Sigmoid colon (tissue), 7 donors: Measurements from ENCODE around the gene HOXA2. TPM values are rescaled to one million over a fixed set of nuclear protein-coding genes. Genes with fewer than 3 reads are reported as not detected.

ENCODE experiments used
- DNase-seq: peaks from one replicate; pipeline ENCODE4 v3.0.0-alpha.2; 2019
- H3K27ac ChIP-seq, 4 donors: fragments of 200-600 bp; sonication (generic); one replicate each; pipeline ENCODE4 v1.5.1; 2016 to 2019; ENCODE audit warnings: mild to moderate bottlenecking in 1 of 4
- H3K27me3 ChIP-seq, 3 donors: fragments of 200-600 bp; sonication (generic); one replicate each; pipeline ENCODE4 v1.5.1; 2019; ENCODE audit warnings: mild to moderate bottlenecking in 1 of 3
- H3K36me3 ChIP-seq, 4 donors: fragments of 200-600 bp; sonication (generic); one replicate each; pipeline ENCODE4 v1.5.1; 2016 to 2019
- H3K4me1 ChIP-seq, 4 donors: fragments of 200-600 bp; sonication (generic); one replicate each; pipeline ENCODE4 v1.5.1; 2017 to 2019
- H3K4me3 ChIP-seq, 4 donors: fragments of 200-600 bp; sonication (generic); one replicate each; pipeline ENCODE4 v1.5.1; 2017 to 2019; ENCODE audit warnings: mild to moderate bottlenecking in 2 of 4, moderate library complexity in 1 of 4
- H3K9me3 ChIP-seq, 4 donors: fragments of 200-600 bp in 3 of 4; sonication (generic) in 3 of 4; one replicate each; pipeline versions ENCODE4 v1.5.1 to v1.6.1; 2013 to 2019
- EP300 ChIP-seq, 4 donors: sonication (generic); formaldehyde crosslinking; IDR thresholded peaks; one replicate each; pipeline ENCODE4 v1.6.1; 2017; ENCODE audit warnings: antibody characterized with exemption in 4 of 4
- POLR2A ChIP-seq, 2 donors: fragments of 450-650 bp; IDR thresholded peaks; one replicate each; pipeline ENCODE4 v1.6.1; 2016; ENCODE audit warnings: antibody characterized with exemption in 2 of 2, mild to moderate bottlenecking in 2 of 2, moderate library complexity in 2 of 2
- POLR2AphosphoS5 ChIP-seq, 4 donors: sonication (generic); formaldehyde crosslinking; IDR thresholded peaks; one replicate each; pipeline ENCODE4 v1.6.1; 2017; ENCODE audit warnings: antibody characterized with exemption in 4 of 4
- WGBS, 2 donors: extraction: QIAGEN DNeasy Blood & Tissue Kit; methylation state at CpG; one replicate each; pipeline ENCODE4 v1.1.7; 2013; 5-methylcytosine and 5-hydroxymethylcytosine counted together
- intact Hi-C: fragments of 100-400 bp; cut with DNase I; formaldehyde crosslinking; loops from one replicate; pipeline ENCODE4 v1.15.1; 2023
- polyA plus RNA-seq, 3 donors: library from polyadenylated mRNA; stranded (reverse); fragments of 200-250 nt; gene quantifications; one replicate each; pipeline ENCODE4 v1.2.3, GENCODE V29; 2013
- total RNA-seq, 4 donors: library from RNA; depleted of rRNA; stranded (reverse); fragments of >200 nt; gene quantifications; one replicate each; pipeline ENCODE4 v1.1.0, GENCODE V29; 2016
- TF ChIP-seq, protein P1 (sequence below), 4 experiments: fragments of 450-650 bp in 3 of 4; fragments of 200-600 bp in 1 of 4; IDR thresholded peaks; one replicate each; pipeline ENCODE4 v1.5.1; 2016 to 2019; ENCODE audit warnings: antibody characterized with exemption in 4 of 4, mild to moderate bottlenecking in 3 of 4, moderate library complexity in 2 of 4
- donor health status: healthy with polysubstance abuse.
- donor health status: Bipolar disorder and iron deficiency.
- donor health status: healthy.

HOXA2 gene
- total and polyA plus RNA-seq, 7 donors, result 0.60 to 4.3 (median 1.9) TPM

DNA sequence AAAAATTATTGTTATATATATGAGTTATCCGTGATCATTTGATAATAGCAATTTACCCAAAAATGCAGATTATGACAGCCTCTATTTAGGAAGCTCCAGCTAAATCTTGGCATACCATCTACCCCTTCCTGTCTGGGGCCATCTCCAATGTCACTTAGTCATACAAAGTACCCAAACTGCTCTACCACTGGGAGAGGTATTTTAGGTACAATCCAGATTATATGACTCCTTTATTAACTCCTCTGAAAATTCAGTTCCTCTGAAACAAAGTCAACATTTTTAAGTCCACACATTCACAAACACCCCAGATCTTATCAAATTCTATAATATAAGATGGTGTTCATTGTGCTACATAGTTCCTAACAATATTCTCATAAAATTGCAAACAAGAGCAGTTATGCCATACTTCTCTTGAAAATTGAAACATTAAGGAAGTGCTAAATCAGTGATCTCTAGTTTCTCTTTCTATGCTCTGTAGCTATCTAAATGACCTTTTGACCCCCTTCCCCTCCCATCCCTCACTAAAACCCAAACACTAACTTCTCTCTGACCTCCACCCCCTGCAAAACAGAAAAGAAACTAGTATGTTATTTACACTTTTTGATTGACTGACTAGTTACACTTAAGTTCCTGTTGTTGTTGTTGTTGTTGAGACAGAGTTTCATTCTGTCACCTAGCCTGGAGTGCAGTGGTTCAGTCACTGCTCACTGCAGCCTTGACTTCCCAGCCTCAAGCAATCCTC lies 23.1 kb downstream of the HOXA2 start:
- no peak for DNase-seq
- WGBS, 2 donors, result 85 to 95% methylated on average over 1 of the region's 1 CpG

DNA sequence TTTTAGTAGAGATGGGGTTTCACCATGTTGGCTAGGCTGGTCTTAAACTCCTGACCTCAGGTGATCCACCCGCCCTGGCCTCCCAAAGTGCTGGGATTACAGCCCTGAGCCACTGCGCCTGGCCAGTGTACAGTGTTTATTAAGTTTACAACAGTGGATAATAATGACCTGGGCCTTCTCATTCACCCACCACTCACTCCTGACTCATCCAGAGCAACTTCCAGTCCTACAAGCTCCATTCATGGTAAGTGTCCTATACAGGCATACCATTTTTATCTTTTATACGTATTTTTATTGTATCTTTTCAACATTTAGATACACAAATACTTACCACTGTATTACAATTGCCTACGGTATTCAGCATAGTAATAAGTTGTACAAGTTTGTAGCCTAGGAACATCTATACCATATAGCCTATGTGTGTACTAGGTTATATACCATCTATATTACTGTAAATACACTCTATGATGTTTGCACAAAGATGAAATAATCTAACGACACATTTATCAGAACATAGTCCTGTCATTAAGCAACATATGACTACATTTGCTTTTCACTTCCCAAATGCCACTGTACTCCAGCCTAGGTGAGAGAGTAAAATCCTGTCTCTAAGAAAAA lies 23.8 kb downstream of the HOXA2 start:
- Histone ChIP-seq H3K4me1 (no peaks in the 10 kb centered on the region), H3K27me3 (no peaks in the 10 kb centered on the region), H3K27ac (no peak overlapping the region), H3K9me3 (no peaks in the 10 kb centered on the region), H3K36me3 (no peaks in the 10 kb centered on the region), H3K4me3 (no peak overlapping the region)
- TF ChIP-seq, protein P1, sequence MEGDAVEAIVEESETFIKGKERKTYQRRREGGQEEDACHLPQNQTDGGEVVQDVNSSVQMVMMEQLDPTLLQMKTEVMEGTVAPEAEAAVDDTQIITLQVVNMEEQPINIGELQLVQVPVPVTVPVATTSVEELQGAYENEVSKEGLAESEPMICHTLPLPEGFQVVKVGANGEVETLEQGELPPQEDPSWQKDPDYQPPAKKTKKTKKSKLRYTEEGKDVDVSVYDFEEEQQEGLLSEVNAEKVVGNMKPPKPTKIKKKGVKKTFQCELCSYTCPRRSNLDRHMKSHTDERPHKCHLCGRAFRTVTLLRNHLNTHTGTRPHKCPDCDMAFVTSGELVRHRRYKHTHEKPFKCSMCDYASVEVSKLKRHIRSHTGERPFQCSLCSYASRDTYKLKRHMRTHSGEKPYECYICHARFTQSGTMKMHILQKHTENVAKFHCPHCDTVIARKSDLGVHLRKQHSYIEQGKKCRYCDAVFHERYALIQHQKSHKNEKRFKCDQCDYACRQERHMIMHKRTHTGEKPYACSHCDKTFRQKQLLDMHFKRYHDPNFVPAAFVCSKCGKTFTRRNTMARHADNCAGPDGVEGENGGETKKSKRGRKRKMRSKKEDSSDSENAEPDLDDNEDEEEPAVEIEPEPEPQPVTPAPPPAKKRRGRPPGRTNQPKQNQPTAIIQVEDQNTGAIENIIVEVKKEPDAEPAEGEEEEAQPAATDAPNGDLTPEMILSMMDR (IDR thresholded peaks at IDR 0.05), result no peak
- no peak for TF ChIP-seq POLR2AphosphoS5 (IDR thresholded peaks at IDR 0.05)
- no peak for TF ChIP-seq EP300 (IDR thresholded peaks at IDR 0.05)
- TF ChIP-seq POLR2A (IDR thresholded peaks at IDR 0.05), result no peak
- intact Hi-C loops, result no loop called here
- WGBS, 2 donors, result 51 to 81% methylated on average over 5 of the region's 5 CpGs
- no peak for DNase-seq

More for the DNA sequence above, 23.1 kb downstream of the HOXA2 start:
- H3K4me1 ChIP-seq, result no peaks in the 10 kb centered on the region
- intact Hi-C loops, result no loop called here
- no peaks in the 10 kb centered on the region for H3K27me3 ChIP-seq
- H3K27ac ChIP-seq, result no peak overlapping the region
- no peaks in the 10 kb centered on the region for H3K36me3 ChIP-seq
- no peaks in the 10 kb centered on the region for H3K9me3 ChIP-seq
- H3K4me3 ChIP-seq, result no peak overlapping the region
- no peak for TF ChIP-seq POLR2AphosphoS5 (IDR thresholded peaks at IDR 0.05)
- TF ChIP-seq EP300 (IDR thresholded peaks at IDR 0.05), result no peak
- TF ChIP-seq, protein P1 (IDR thresholded peaks at IDR 0.05), result no peak
- TF ChIP-seq POLR2A (IDR thresholded peaks at IDR 0.05), result no peak

DNA sequence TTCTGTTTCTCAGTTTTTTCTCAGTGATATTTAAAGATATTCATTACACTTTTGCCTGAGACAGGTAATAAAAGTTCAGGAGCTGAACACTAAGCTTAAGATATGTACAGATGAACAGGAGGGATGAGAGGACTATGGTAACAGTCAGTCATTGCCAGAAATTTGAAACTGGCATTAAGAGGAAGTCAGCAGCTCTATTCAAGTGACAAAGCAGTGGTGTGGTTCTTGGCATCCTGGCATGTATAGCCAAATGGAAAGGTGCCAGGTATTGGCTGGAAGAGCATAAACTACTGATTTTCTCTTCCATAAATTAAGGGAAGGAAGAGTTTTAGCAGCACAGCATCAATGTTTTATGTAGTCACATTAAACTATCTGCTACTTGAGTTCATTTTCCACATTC lies 29.4 kb downstream of the HOXA2 start:
- TF ChIP-seq, protein P1 (IDR thresholded peaks at IDR 0.05), result no peak
- TF ChIP-seq POLR2A (IDR thresholded peaks at IDR 0.05) (no peak), EP300 (IDR thresholded peaks at IDR 0.05) (no peak), POLR2AphosphoS5 (IDR thresholded peaks at IDR 0.05) (no peak)
- no peaks in the 10 kb centered on the region for H3K4me1 ChIP-seq
- H3K27me3 ChIP-seq, result no peaks in the 10 kb centered on the region
- H3K9me3 ChIP-seq, result no peaks in the 10 kb centered on the region
- H3K4me3 ChIP-seq, result no peak overlapping the region
- no peak overlapping the region for H3K27ac ChIP-seq
- intact Hi-C loops, result no loop called here
- H3K36me3 ChIP-seq, result no peaks in the 10 kb centered on the region
- no peak for DNase-seq

DNA sequence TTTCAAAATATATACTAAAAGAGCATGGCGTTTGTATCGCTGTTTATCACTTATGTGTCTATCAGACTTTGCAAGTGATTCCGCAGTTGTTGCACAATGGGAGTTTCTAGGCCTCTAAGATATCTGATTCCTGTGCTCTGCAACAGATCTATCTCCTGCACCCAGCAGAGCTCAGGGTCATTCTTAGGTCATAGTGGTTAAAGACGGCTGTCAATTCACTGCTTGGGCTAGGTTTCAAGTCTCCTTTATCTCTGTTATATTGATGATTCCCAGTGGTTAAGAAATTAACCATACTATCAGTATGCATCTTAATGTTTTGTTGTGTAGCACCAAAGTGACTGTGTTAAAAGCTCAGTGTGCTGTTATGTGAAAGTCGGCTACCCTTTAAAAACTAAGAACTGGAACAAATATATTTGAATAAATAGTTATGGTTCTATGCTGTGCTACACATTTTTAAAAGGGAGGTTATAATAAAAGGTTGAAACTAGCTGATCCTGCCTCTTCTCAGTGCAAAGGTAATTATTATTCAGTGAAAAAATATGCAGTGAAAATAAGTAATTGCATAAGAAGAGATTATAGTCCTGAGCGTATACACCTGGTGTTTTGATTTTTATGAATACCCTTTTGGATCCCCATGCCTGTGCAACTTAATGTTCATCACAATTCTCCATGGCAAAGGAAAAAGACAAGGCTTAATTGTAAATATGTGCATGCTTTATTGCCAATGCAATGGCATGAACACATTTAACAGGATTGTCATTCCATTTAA lies 30.7 kb downstream of the HOXA2 start:
- no peak overlapping the region for H3K27ac ChIP-seq
- no peak for DNase-seq
- intact Hi-C loops, result no loop called here
- no peak overlapping the region for H3K4me3 ChIP-seq
- H3K27me3 ChIP-seq, result no peaks in the 10 kb centered on the region
- WGBS, 2 donors, result 82 to 84% methylated on average over 6 of the region's 6 CpGs
- no peaks in the 10 kb centered on the region for H3K9me3 ChIP-seq
- no peaks in the 10 kb centered on the region for H3K36me3 ChIP-seq
- no peaks in the 10 kb centered on the region for H3K4me1 ChIP-seq
- TF ChIP-seq EP300 (IDR thresholded peaks at IDR 0.05), result no peak

DNA sequence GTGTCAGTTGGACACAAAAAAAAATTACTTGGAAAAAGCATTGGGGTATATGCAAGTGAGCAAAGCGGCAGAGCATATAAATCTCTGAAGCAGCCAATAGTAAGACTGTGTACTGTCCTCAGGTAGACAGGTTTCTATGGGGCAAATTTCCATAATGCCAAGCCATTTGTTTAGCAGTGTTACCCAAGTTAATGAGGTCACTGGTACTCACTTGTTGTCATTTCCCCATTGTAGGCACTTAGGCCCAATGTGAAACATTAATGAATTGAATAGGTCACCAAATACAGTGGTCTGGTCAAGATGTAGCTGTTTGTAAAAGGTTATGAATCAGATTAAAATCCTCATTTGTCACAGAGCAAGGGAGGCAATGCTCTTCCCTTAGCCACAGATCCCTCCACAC lies 34.2 kb downstream of the HOXA2 start:
- no peak for DNase-seq
- H3K27me3 ChIP-seq, result no peaks in the 10 kb centered on the region
- no peaks in the 10 kb centered on the region for H3K4me1 ChIP-seq
- no peak overlapping the region for H3K27ac ChIP-seq
- no peaks in the 10 kb centered on the region for H3K36me3 ChIP-seq
- TF ChIP-seq, protein P1 (IDR thresholded peaks at IDR 0.05), result no peak
- TF ChIP-seq EP300 (IDR thresholded peaks at IDR 0.05) (no peak), POLR2AphosphoS5 (IDR thresholded peaks at IDR 0.05) (no peak), POLR2A (IDR thresholded peaks at IDR 0.05) (no peak)
- intact Hi-C loops, result no loop called here
- WGBS, 2 donors, result 98 to 99% methylated on average over 1 of the region's 1 CpG
- no peaks in the 10 kb centered on the region for H3K9me3 ChIP-seq
- H3K4me3 ChIP-seq, result no peak overlapping the region
